Transverse colon (tissue), 4 donors: ENCODE data around the gene CCL23. TPM values are rescaled to one million over a fixed set of nuclear protein-coding genes. Genes with fewer than 3 reads are reported as not detected.

Source experiments
- DNase-seq: peaks from one replicate; pipeline ENCODE4 v3.0.0-alpha.2; 2019
- H3K27ac ChIP-seq, 4 donors: fragments of 200-600 bp; sonication (generic); 2 replicates each; pipeline ENCODE4 v1.5.1; 2016 to 2018; ENCODE audit warnings: inconsistent platforms in 4 of 4
- H3K27me3 ChIP-seq: fragments of 200-600 bp; sonication (generic); 2 replicates; pipeline ENCODE4 v1.5.1; 2017; ENCODE audit warnings: inconsistent platforms
- H3K36me3 ChIP-seq, 4 donors: fragments of 200-600 bp; sonication (generic); 2 replicates each; pipeline ENCODE4 v1.5.1; 2017 to 2019; ENCODE audit warnings: inconsistent platforms in 4 of 4
- H3K4me1 ChIP-seq, 4 donors: fragments of 200-600 bp; sonication (generic); 2 replicates each; pipeline ENCODE4 v1.5.1; 2017 to 2020; ENCODE audit warnings: inconsistent platforms in 4 of 4
- H3K4me3 ChIP-seq, 4 donors: fragments of 200-600 bp; sonication (generic); 1 replicate in 1 of 4; 2 replicates in 3 of 4; pipeline versions ENCODE4 v1.5.1 to v1.6.1; 2017 to 2019; ENCODE audit warnings: inconsistent platforms in 4 of 4
- H3K9me3 ChIP-seq, 2 donors: fragments of 200-600 bp; sonication (generic); 2 replicates each; pipeline ENCODE4 v1.5.1; 2017 to 2019; ENCODE audit warnings: inconsistent platforms in 2 of 2
- CTCF ChIP-seq, 5 experiments: fragments of 200-600 bp in 3 of 5; fragments of 450-650 bp in 2 of 5; sonication (generic) in 3 of 5; IDR thresholded peaks; 1 replicate in 2 of 5; 2 replicates in 3 of 5; pipeline ENCODE4 v1.5.1; 2016 to 2017; ENCODE audit warnings: antibody characterized with exemption in 5 of 5, inconsistent platforms in 3 of 5, mild to moderate bottlenecking in 2 of 5, moderate library complexity in 1 of 5
- EP300 ChIP-seq: sonication (generic); formaldehyde crosslinking; IDR thresholded peaks from one replicate; pipeline ENCODE4 v1.6.1; 2017; ENCODE audit warnings: antibody characterized with exemption, low read depth
- POLR2A ChIP-seq: fragments of 450-650 bp; IDR thresholded peaks from one replicate; pipeline ENCODE4 v1.6.1; 2016; ENCODE audit warnings: antibody characterized with exemption, mild to moderate bottlenecking, moderate library complexity
- POLR2AphosphoS5 ChIP-seq, 3 donors: sonication (generic); formaldehyde crosslinking; IDR thresholded peaks; one replicate each; pipeline ENCODE4 v1.6.1; 2016; ENCODE audit warnings: antibody characterized with exemption in 3 of 3
- WGBS, 2 donors: methylation state at CpG; one replicate each; pipeline ENCODE4 v1.1.5; 2018; ENCODE audit warnings: low coverage in 1 of 2; 5-methylcytosine and 5-hydroxymethylcytosine counted together
- in situ Hi-C, 4 donors: fragments of 200-750 bp; cut with MboI; loops; one replicate each; pipeline versions ENCODE4 v1.15.0 to v1.15.1; 2017; ENCODE audit warnings: low sequenced_read_pairs in 3 of 4, low pct_ligation_motif_present in 1 of 4, low pct_unique_long_range_greater_than_20kb in 1 of 4
- intact Hi-C: fragments of 100-400 bp; cut with DNase I; formaldehyde crosslinking; loops from one replicate; pipeline ENCODE4 v1.15.1; 2023; ENCODE audit warnings: low total_unique reads
- total RNA-seq, 4 donors: library from RNA; depleted of rRNA; stranded (reverse); fragments of >200 nt; gene quantifications; one replicate each; pipeline ENCODE4 v1.1.0, GENCODE V29; 2016

CCL23 gene
- total RNA-seq, 4 donors from 2014 or later: 9.1 TPM; not detected in 3

- Histone ChIP-seq H3K36me3 (peaks cover 0 to 9% (median 0%) of the 10 kb centered on the region in 4 donors), H3K9me3 (no peaks in the 10 kb centered on the region), H3K4me1 (no peaks in the 10 kb centered on the region), H3K27me3 (no peaks in the 10 kb centered on the region), H3K4me3 (no peak overlapping the region), H3K27ac (peak overlapping the region in 2 of 4 donors; percentile 3 to 37)
- intact Hi-C loops: loop anchor here (10.0 kb wide), 1 partner anchor 157 kb away; no protein-coding TSS in a partner anchor
- DNase-seq: no peak
- TF ChIP-seq POLR2A (no peak), EP300 (no peak), CTCF (IDR thresholded peaks at IDR 0.05) (no peak), POLR2AphosphoS5 (IDR thresholded peaks at IDR 0.05) (no peak)
- in situ Hi-C loops: no loop called here
Observed at GRCh38 chr17:35988164-35988563, 29.6 kb downstream of the CCL23 start.

GRCh38 chr17:35986643-35987042 lies 31.1 kb downstream of the CCL23 start, which contains the start of gene CCL14:
TSS of gene CCL14 (minus strand) at chr17:35986729. CDS start at chr17:35986649, 80 bp downstream.
- in situ Hi-C loops: no loop called here
- no peak for TF ChIP-seq POLR2AphosphoS5 (IDR thresholded peaks at IDR 0.05)
- TF ChIP-seq CTCF (IDR thresholded peaks at IDR 0.05): no peak
- no peak for TF ChIP-seq EP300
- no peak for TF ChIP-seq POLR2A
- WGBS, 2 donors: 84 to 88% methylated on average over 1 of the region's 1 CpG
- Histone ChIP-seq H3K9me3 (no peaks in the 10 kb centered on the region), H3K27ac (no peak within 1 kb of the TSS), H3K36me3 (peaks cover 0 to 9% (median 0%) of the 10 kb centered on the region in 4 donors), H3K4me1 (peaks cover 0 to 4% (median 0%) of the 10 kb centered on the region in 4 donors), H3K27me3 (no peaks in the 10 kb centered on the region), H3K4me3 (no peak within 1 kb of the TSS)
- intact Hi-C loops: loop anchor here (10.0 kb wide), 1 partner anchor 158 kb away; no protein-coding TSS in a partner anchor
- no peak for DNase-seq

GRCh38 chr17:35984140-35984539 lies 33.6 kb downstream of the CCL23 start:
- WGBS, 2 donors: 92% methylated on average over 6 of the region's 6 CpGs; no CpG with 5 or more reads in 1 of the 2 donors

More at GRCh38 chr17:35984140-35984539, 33.6 kb downstream of the CCL23 start:
- no peaks in the 10 kb centered on the region for H3K36me3 ChIP-seq
- no peak overlapping the region for H3K27ac ChIP-seq
- H3K4me1 ChIP-seq: peaks cover 0 to 4% (median 0%) of the 10 kb centered on the region in 4 donors
- intact Hi-C loops (loop anchor here (5.0 to 10.0 kb wide), 2 partner anchors 161 to 233 kb away; no protein-coding TSS in a partner anchor), in situ Hi-C loops (no loop called here)
- H3K27me3 ChIP-seq: no peaks in the 10 kb centered on the region
- DNase-seq: no peak
- H3K9me3 ChIP-seq: no peaks in the 10 kb centered on the region
- no peak overlapping the region for H3K4me3 ChIP-seq
- TF ChIP-seq EP300: no peak
- no peak for TF ChIP-seq POLR2AphosphoS5 (IDR thresholded peaks at IDR 0.05)
- TF ChIP-seq CTCF (IDR thresholded peaks at IDR 0.05): no peak
- no peak for TF ChIP-seq POLR2A
